ENCODE data around the gene PTPRS.
A peak's percentile ranks its signal among the peaks of the same experiment; 100 is the strongest.

DNA sequence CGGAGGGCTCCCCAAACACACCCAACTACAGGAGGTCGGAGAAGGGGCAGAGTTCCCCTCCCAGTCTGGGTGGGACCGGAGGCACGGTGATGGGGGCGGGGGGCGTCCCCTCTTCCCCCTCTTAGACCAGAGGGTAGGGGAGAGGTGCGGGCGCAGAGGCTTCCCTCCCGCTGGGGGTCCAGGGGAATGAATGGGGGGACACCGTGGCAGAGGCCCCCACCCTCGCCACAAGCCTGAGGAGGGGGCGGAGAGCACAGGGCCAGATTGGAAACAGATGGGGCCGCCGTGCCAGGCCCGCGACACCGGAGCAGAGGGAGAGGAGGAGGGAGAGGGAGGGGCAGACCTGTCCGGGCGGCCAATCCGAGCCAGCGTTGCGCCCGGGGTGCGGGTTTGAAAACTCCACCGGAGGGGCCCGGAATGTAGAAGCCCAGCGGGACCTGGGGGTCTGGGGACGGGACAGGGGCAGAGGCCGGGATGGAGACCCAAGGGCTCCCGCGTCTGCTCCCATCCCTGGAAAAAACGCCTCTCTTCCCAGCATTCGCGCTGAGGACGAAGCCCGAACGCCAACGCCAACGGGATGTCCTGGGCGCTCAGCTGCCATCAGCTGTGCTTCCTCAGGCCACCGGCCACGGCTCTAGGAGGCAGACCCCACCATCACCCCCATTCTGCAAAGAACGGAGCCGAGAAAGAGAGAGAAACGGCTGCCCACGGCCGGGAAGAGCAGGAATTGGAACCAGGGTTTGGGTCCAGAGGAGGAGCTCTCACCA, 46.8 kb downstream of the PTPRS start:
- TF ChIP-seq EZH2 (IDR thresholded peaks at IDR 0.05; ENCODE audit: low read length): peak; percentile 38
- TF ChIP-seq, protein P1, sequence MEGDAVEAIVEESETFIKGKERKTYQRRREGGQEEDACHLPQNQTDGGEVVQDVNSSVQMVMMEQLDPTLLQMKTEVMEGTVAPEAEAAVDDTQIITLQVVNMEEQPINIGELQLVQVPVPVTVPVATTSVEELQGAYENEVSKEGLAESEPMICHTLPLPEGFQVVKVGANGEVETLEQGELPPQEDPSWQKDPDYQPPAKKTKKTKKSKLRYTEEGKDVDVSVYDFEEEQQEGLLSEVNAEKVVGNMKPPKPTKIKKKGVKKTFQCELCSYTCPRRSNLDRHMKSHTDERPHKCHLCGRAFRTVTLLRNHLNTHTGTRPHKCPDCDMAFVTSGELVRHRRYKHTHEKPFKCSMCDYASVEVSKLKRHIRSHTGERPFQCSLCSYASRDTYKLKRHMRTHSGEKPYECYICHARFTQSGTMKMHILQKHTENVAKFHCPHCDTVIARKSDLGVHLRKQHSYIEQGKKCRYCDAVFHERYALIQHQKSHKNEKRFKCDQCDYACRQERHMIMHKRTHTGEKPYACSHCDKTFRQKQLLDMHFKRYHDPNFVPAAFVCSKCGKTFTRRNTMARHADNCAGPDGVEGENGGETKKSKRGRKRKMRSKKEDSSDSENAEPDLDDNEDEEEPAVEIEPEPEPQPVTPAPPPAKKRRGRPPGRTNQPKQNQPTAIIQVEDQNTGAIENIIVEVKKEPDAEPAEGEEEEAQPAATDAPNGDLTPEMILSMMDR (optimal IDR thresholded peaks at IDR 0.05 in 1 of 3, IDR thresholded peaks at IDR 0.05 in 1 of 3, conservative IDR thresholded peaks at IDR 0.05 in 1 of 3; ENCODE audit: extremely low read depth in 1 of 3, insufficient read depth in 2 of 3, low read length in 3 of 3): no peak

All from keratinocyte (primary cell).